Measurements from ENCODE around the gene ENO4. TPM values are rescaled to one million over a fixed set of nuclear protein-coding genes. Genes with fewer than 3 reads are reported as not detected.

The ENO4 gene
- total RNA-seq, 1 experiment from 2014 or later = 0.12 TPM

GRCh38 chr10:116817178-116817577 is 32.1 kb upstream of the ENO4 start:
- H3K36me3 Mint-ChIP-seq (ENCODE audit: insufficient read depth, unreplicated experiment) = peaks cover 7% of the 10 kb centered on the region
- TF ChIP-seq, protein P1, sequence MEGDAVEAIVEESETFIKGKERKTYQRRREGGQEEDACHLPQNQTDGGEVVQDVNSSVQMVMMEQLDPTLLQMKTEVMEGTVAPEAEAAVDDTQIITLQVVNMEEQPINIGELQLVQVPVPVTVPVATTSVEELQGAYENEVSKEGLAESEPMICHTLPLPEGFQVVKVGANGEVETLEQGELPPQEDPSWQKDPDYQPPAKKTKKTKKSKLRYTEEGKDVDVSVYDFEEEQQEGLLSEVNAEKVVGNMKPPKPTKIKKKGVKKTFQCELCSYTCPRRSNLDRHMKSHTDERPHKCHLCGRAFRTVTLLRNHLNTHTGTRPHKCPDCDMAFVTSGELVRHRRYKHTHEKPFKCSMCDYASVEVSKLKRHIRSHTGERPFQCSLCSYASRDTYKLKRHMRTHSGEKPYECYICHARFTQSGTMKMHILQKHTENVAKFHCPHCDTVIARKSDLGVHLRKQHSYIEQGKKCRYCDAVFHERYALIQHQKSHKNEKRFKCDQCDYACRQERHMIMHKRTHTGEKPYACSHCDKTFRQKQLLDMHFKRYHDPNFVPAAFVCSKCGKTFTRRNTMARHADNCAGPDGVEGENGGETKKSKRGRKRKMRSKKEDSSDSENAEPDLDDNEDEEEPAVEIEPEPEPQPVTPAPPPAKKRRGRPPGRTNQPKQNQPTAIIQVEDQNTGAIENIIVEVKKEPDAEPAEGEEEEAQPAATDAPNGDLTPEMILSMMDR (IDR thresholded peaks at IDR 0.05; ENCODE audit: unreplicated experiment) = no peak
- no peaks in the 10 kb centered on the region for H3K4me1 Mint-ChIP-seq (ENCODE audit: low read depth, unreplicated experiment)
- H3K4me3 Mint-ChIP-seq (ENCODE audit: low read depth, unreplicated experiment) = no peak overlapping the region
- H3K27me3 Mint-ChIP-seq (ENCODE audit: unreplicated experiment) = peaks cover 51% of the 10 kb centered on the region
- CTCF ChIA-PET = no interaction called here
- no peak overlapping the region for H3K27ac Mint-ChIP-seq (ENCODE audit: unreplicated experiment)
- intact Hi-C loops (cut with micrococcal nuclease; ENCODE audit: unreplicated experiment) = no loop called here
- no peak for DNase-seq
- BruUV-seq (replicated peaks) = no TSS peak
- peaks cover 8% of the 10 kb centered on the region for H3K9me3 Mint-ChIP-seq (ENCODE audit: low read depth, unreplicated experiment)

- Mint-ChIP-seq H3K36me3 (ENCODE audit: insufficient read depth, unreplicated experiment) (peaks cover 7% of the 10 kb centered on the region), H3K4me3 (ENCODE audit: low read depth, unreplicated experiment) (no peak overlapping the region), H3K4me1 (ENCODE audit: low read depth, unreplicated experiment) (no peaks in the 10 kb centered on the region), H3K27ac (ENCODE audit: unreplicated experiment) (no peak overlapping the region), H3K9me3 (ENCODE audit: low read depth, unreplicated experiment) (peaks cover 8% of the 10 kb centered on the region), H3K27me3 (ENCODE audit: unreplicated experiment) (peaks cover 51% of the 10 kb centered on the region)
- no peak for DNase-seq
- intact Hi-C loops (cut with micrococcal nuclease; ENCODE audit: unreplicated experiment) = no loop called here
- CTCF ChIA-PET = no interaction called here
- TF ChIP-seq, protein P1 (IDR thresholded peaks at IDR 0.05; ENCODE audit: unreplicated experiment) = no peak
- BruUV-seq (replicated peaks) = no TSS peak
These were observed 31.4 kb upstream of the ENO4 start for GRCh38 chr10:116817780-116818343.

- peaks cover 7% of the 10 kb centered on the region for H3K36me3 Mint-ChIP-seq (ENCODE audit: insufficient read depth, unreplicated experiment)
- H3K4me1 Mint-ChIP-seq (ENCODE audit: low read depth, unreplicated experiment) = no peaks in the 10 kb centered on the region
- peaks cover 8% of the 10 kb centered on the region for H3K9me3 Mint-ChIP-seq (ENCODE audit: low read depth, unreplicated experiment)
- DNase-seq = no peak
- intact Hi-C loops (cut with micrococcal nuclease; ENCODE audit: unreplicated experiment) = no loop called here
- TF ChIP-seq, protein P1 (IDR thresholded peaks at IDR 0.05; ENCODE audit: unreplicated experiment) = no peak
- H3K27ac Mint-ChIP-seq (ENCODE audit: unreplicated experiment) = no peak overlapping the region
- no TSS peak for BruUV-seq (replicated peaks)
- no peak overlapping the region for H3K4me3 Mint-ChIP-seq (ENCODE audit: low read depth, unreplicated experiment)
- H3K27me3 Mint-ChIP-seq (ENCODE audit: unreplicated experiment) = peaks cover 51% of the 10 kb centered on the region
- CTCF ChIA-PET = no interaction called here
These were observed 29.2 kb upstream of the ENO4 start for GRCh38 chr10:116819999-116820677.

DNA sequence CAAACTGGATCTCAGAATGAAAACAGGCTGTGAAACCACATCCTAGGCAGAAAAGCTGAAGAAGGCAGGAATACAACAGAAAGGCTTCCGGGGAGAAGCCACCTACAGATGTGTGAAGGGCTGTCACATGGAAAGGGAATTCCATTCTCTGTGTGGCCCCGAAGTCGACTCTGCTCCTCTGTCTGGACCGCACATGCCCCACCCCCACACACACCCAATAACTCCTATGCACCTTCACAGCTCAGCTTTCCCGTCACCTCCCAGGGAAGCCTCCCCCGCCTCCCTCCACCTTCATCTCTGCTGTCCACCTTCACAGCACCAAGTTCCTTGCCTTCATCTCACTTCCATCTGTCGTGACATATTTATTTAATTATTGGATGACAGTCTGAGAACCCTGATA is 23.4 kb upstream of the ENO4 start:
- DNase-seq = no peak
- Mint-ChIP-seq H3K27ac (ENCODE audit: unreplicated experiment) (no peak overlapping the region), H3K27me3 (ENCODE audit: unreplicated experiment) (peaks cover 5% of the 10 kb centered on the region), H3K9me3 (ENCODE audit: low read depth, unreplicated experiment) (peaks cover 1% of the 10 kb centered on the region), H3K4me3 (ENCODE audit: low read depth, unreplicated experiment) (no peak overlapping the region), H3K4me1 (ENCODE audit: low read depth, unreplicated experiment) (no peaks in the 10 kb centered on the region), H3K36me3 (ENCODE audit: insufficient read depth, unreplicated experiment) (no peaks in the 10 kb centered on the region)
- intact Hi-C loops (cut with micrococcal nuclease; ENCODE audit: unreplicated experiment) = no loop called here
- no TSS peak for BruUV-seq (replicated peaks)
- TF ChIP-seq, protein P1 (IDR thresholded peaks at IDR 0.05; ENCODE audit: unreplicated experiment) = no peak
- CTCF ChIA-PET = no interaction called here

Data from Calu3 (cell line).